T-cell (primary cell): ENCODE data around the gene PDZRN3. TPM values are rescaled to one million over a fixed set of nuclear protein-coding genes. Genes with fewer than 3 reads are reported as not detected.

Source experiments
- ATAC-seq, 4 experiments: fragments of 200-7000 bp in 3 of 4; fragments of 150-1000 bp in 1 of 4; cut with Tn5 transposase; replicated peaks in 1 of 4; 1 replicate in 3 of 4; 2 replicates in 1 of 4; pipeline ENCODE4 v1.10.0; 2021; ENCODE audit warnings: moderate library complexity in 3 of 4, mild to moderate bottlenecking in 2 of 4, moderate number of reproducible peaks in 1 of 4
- CTCF ChIA-PET, 2 donors: fragments of 300-600 bp; sonication (Branson Sonifier 250); formaldehyde crosslinking; loops; one replicate each; lab custom pipeline; 2022; ENCODE audit warnings: antibody characterized with exemption in 2 of 2; lab: Charles Lee
- POLR2A ChIA-PET, 2 donors: fragments of 300-600 bp; sonication (Branson Sonifier 250); formaldehyde crosslinking; loops; one replicate each; lab custom pipeline; 2022; ENCODE audit warnings: antibody characterized with exemption in 2 of 2; lab: Charles Lee
- DNase-seq, 35 experiments: peaks; one replicate each; pipeline versions ENCODE4 v3.0.0 to v3.0.0-alpha.2; 2013 to 2023
- H3K27ac ChIP-seq: one replicate; pipeline ENCODE4 v1.5.1; 2013; ENCODE audit warnings: low read length
- H3K27me3 ChIP-seq, 2 experiments: replicated peaks in 1 of 2; 1 replicate in 1 of 2; 2 replicates in 1 of 2; pipeline versions ENCODE4 v1.6.1 to v1.7.0; 2013; ENCODE audit warnings: low read length in 1 of 2, mixed read lengths in 1 of 2; ENCODE audit not compliant: control insufficient read depth in 2 of 2, insufficient read depth in 2 of 2; ENCODE audit errors: extremely low read depth in 1 of 2
- H3K36me3 ChIP-seq, 2 donors: 1 replicate in 1 of 2; 2 replicates in 1 of 2; pipeline versions ENCODE4 v1.6.1 to v1.7.0; 2013; ENCODE audit warnings: low read length in 1 of 2; ENCODE audit not compliant: control insufficient read depth in 2 of 2, insufficient read depth in 1 of 2; ENCODE audit errors: extremely low read depth in 1 of 2
- H3K4me1 ChIP-seq, 2 experiments: 1 replicate in 1 of 2; 2 replicates in 1 of 2; pipeline versions ENCODE4 v1.6.1 to v1.7.0; 2013; ENCODE audit warnings: low read length in 2 of 2, mixed read lengths in 1 of 2; ENCODE audit not compliant: insufficient read depth in 2 of 2, control insufficient read depth in 1 of 2; ENCODE audit errors: extremely low read depth in 1 of 2
- H3K4me3 ChIP-seq, 2 donors: 1 replicate in 1 of 2; 2 replicates in 1 of 2; pipeline versions ENCODE4 v1.5.1 to v1.7.0; 2013; ENCODE audit warnings: mild to moderate bottlenecking in 2 of 2, low read length in 1 of 2, moderate library complexity in 1 of 2; ENCODE audit not compliant: control insufficient read depth in 1 of 2; ENCODE audit errors: extremely low read depth in 1 of 2
- H3K9me3 ChIP-seq: 2 replicates; pipeline ENCODE4 v1.7.0; 2013
- H3K27ac Mint-ChIP-seq, 2 donors: one replicate each; pipeline ENCODE4 v1.8.0; 2020 to 2021; ENCODE audit warnings: mild to moderate bottlenecking in 2 of 2, mixed read lengths in 2 of 2
- H3K27me3 Mint-ChIP-seq, 2 donors: one replicate each; pipeline ENCODE4 v1.8.0; 2021 to 2022; ENCODE audit warnings: mixed read lengths in 2 of 2
- H3K36me3 Mint-ChIP-seq: one replicate; pipeline ENCODE4 v1.8.0; 2021; ENCODE audit warnings: mixed read lengths
- H3K4me1 Mint-ChIP-seq, 3 donors: one replicate each; pipeline ENCODE4 v1.8.0; 2020 to 2022; ENCODE audit warnings: mixed read lengths in 3 of 3, mild to moderate bottlenecking in 1 of 3
- H3K4me3 Mint-ChIP-seq, 3 donors: one replicate each; pipeline ENCODE4 v1.8.0; 2020 to 2022; ENCODE audit warnings: mild to moderate bottlenecking in 3 of 3, mixed read lengths in 3 of 3, moderate library complexity in 3 of 3
- H3K9me3 Mint-ChIP-seq, 3 donors: one replicate each; pipeline ENCODE4 v1.8.0; 2020 to 2022; ENCODE audit warnings: mixed read lengths in 3 of 3
- WGBS: methylation state at CpG from one replicate; pipeline ENCODE4 v1.1.5; 2013; ENCODE audit warnings: missing lambda C conversion rate; ENCODE audit not compliant: insufficient coverage; 5-methylcytosine and 5-hydroxymethylcytosine counted together
- total RNA-seq, 35 experiments: library from RNA in 6 of 35; stranded (reverse) in 6 of 35; fragments of 120-200 nt in 1 of 35; gene quantifications; one replicate each; pipeline versions ENCODE4 v1.2.1 to v1.2.4 and lab custom pipeline; 2013 to 2026

The PDZRN3 gene
- total RNA-seq, 5 donors from 2014 or later (not counting 1 experiment from before 2014, with no cell fraction given): 0.16 to 0.73 (median 0.18) TPM; not detected in 2

DNA sequence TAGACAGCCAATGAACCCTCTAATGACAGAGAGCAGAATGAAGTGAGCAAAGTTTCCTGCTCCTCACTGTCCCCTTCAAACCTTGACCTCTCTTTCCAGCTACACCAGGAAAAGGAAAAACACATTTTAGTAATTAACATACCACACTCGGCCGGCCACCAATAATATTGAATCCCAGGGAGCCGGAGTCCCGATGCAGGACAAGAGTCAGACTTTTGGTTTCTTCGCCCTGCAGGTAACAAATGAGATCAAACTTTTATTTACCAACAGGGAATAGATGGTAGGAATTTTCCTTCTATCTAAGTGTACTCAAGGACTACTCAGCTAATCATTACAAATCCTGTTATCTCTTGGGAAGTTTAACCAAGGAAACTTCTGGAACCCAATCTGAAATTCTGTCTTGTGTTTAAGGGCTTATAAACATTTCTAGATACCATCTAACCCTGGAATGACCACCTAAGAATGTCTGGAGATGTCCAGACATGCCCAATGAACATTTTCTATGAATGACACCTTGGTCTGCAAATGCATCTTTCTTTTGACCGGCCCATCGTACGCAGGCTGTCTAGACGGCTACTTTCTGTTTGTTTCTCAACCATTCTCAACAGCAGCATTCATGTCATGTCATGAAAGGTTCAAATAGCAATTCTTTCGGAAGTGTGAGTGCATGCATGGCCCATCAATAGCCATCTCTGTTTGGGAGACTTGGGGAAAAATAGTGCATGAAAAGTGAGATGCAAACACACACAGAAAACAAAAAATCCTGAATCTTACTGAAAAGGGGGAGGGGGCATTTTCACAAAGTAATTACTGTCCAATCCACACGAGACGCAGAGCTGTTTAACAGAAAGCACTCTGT is 16.1 kb downstream of the PDZRN3 start:
- ATAC-seq (no peak), DNase-seq (no peak)
- Mint-ChIP-seq H3K4me1 (no peaks in the 10 kb centered on the region), H3K27me3 (peaks cover 0 to 9% of the 10 kb centered on the region in 2 donors), H3K4me3 (no peak overlapping the region), H3K27ac (no peak overlapping the region), H3K9me3 (peaks cover 0 to 4% (median 0%) of the 10 kb centered on the region in 3 donors), H3K36me3 (no peaks in the 10 kb centered on the region)
- Histone ChIP-seq H3K4me1 (no peaks in the 10 kb centered on the region), H3K4me3 (no peak overlapping the region), H3K36me3 (no peaks in the 10 kb centered on the region), H3K27ac (no peak overlapping the region), H3K9me3 (no peaks in the 10 kb centered on the region), H3K27me3 (no peaks in the 10 kb centered on the region)
- CTCF ChIA-PET: no interaction called here
- 74% methylated on average over 3 of the region's 12 CpGs for WGBS
- POLR2A ChIA-PET: no interaction called here

GRCh38 chr3:73605861-73606260 is 18.9 kb downstream of the PDZRN3 start:
- Mint-ChIP-seq H3K4me1 (no peaks in the 10 kb centered on the region), H3K36me3 (no peaks in the 10 kb centered on the region), H3K9me3 (peaks cover 0 to 7% (median 0%) of the 10 kb centered on the region in 3 donors), H3K27me3 (peaks cover 0 to 4% of the 10 kb centered on the region in 2 donors), H3K27ac (no peak overlapping the region), H3K4me3 (no peak overlapping the region)
- Histone ChIP-seq H3K27me3 (no peaks in the 10 kb centered on the region), H3K4me1 (no peaks in the 10 kb centered on the region), H3K36me3 (no peaks in the 10 kb centered on the region), H3K4me3 (no peak overlapping the region), H3K27ac (no peak overlapping the region), H3K9me3 (no peaks in the 10 kb centered on the region)
- no peak for ATAC-seq
- ChIA-PET CTCF (no interaction called here), POLR2A (no interaction called here)
- DNase-seq: no peak

- POLR2A ChIA-PET: no interaction called here
- Mint-ChIP-seq H3K9me3 (peaks cover 0 to 7% (median 0%) of the 10 kb centered on the region in 3 donors), H3K4me1 (no peaks in the 10 kb centered on the region), H3K27ac (no peak overlapping the region), H3K36me3 (no peaks in the 10 kb centered on the region), H3K4me3 (no peak overlapping the region), H3K27me3 (peaks cover 0 to 4% of the 10 kb centered on the region in 2 donors)
- no peaks in the 10 kb centered on the region for H3K9me3 ChIP-seq
- WGBS: 88% methylated on average over 1 of the region's 1 CpG
- ATAC-seq (no peak), DNase-seq (no peak)
- no peak overlapping the region for H3K4me3 ChIP-seq
- CTCF ChIA-PET: no interaction called here
- H3K27me3 ChIP-seq: no peaks in the 10 kb centered on the region
- H3K4me1 ChIP-seq: no peaks in the 10 kb centered on the region
- no peak overlapping the region for H3K27ac ChIP-seq
- H3K36me3 ChIP-seq: no peaks in the 10 kb centered on the region
Measured at GRCh38 chr3:73605412-73605811, 19.3 kb downstream of the PDZRN3 start.

DNA sequence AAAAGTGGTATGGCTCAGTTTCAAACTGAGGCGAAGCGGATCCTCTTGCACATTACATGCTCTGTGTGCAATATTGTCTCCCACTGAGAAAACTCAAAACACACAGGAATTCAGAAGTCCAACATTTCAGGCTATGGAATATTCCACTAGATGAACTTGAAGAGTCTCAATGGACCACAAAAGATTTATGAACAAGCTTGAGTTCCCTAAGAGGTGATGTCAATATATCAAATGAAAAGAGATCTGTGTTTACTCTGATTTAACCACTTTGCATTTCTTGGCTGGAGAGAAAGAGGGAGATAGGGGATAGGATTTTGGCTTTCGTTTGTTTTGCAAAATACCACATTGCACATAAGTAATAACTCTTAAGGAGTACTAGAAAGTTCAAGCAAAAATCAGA is 20.3 kb downstream of the PDZRN3 start:
- Histone ChIP-seq H3K4me1 (no peaks in the 10 kb centered on the region), H3K27me3 (no peaks in the 10 kb centered on the region), H3K4me3 (no peak overlapping the region), H3K9me3 (no peaks in the 10 kb centered on the region), H3K27ac (no peak overlapping the region), H3K36me3 (no peaks in the 10 kb centered on the region)
- ATAC-seq (no peak), DNase-seq (no peak)
- no peaks in the 10 kb centered on the region for H3K4me1 Mint-ChIP-seq
- peaks cover 0 to 4% of the 10 kb centered on the region in 2 donors for H3K27me3 Mint-ChIP-seq
- WGBS: no CpG with 5 or more reads among the region's 3 CpGs
- no peaks in the 10 kb centered on the region for H3K36me3 Mint-ChIP-seq
- H3K27ac Mint-ChIP-seq: no peak overlapping the region
- POLR2A ChIA-PET: no interaction called here
- peaks cover 0 to 7% (median 0%) of the 10 kb centered on the region in 3 donors for H3K9me3 Mint-ChIP-seq
- CTCF ChIA-PET: interaction anchor here in 1 of 2 donors (0.7 kb wide), 1 partner anchor 1989 kb away, joined by 7 read pairs; no protein-coding TSS in a partner anchor
- H3K4me3 Mint-ChIP-seq: no peak overlapping the region

- H3K27me3 Mint-ChIP-seq: peaks cover 0 to 4% of the 10 kb centered on the region in 2 donors
- ChIA-PET CTCF (no interaction called here), POLR2A (no interaction called here)
- H3K4me1 Mint-ChIP-seq: no peaks in the 10 kb centered on the region
- Histone ChIP-seq H3K27ac (no peak overlapping the region), H3K9me3 (no peaks in the 10 kb centered on the region), H3K4me1 (no peaks in the 10 kb centered on the region), H3K27me3 (no peaks in the 10 kb centered on the region), H3K4me3 (no peak overlapping the region), H3K36me3 (no peaks in the 10 kb centered on the region)
- no peaks in the 10 kb centered on the region for H3K36me3 Mint-ChIP-seq
- no peak for DNase-seq
- peaks cover 0 to 7% (median 0%) of the 10 kb centered on the region in 3 donors for H3K9me3 Mint-ChIP-seq
- ATAC-seq: no peak
- no peak overlapping the region for H3K4me3 Mint-ChIP-seq
- no CpG with 5 or more reads among the region's 1 CpG for WGBS
- H3K27ac Mint-ChIP-seq: no peak overlapping the region
Measured at GRCh38 chr3:73603762-73604171, 21.0 kb downstream of the PDZRN3 start.

- Mint-ChIP-seq H3K27ac (no peak overlapping the region), H3K4me3 (no peak overlapping the region), H3K4me1 (no peaks in the 10 kb centered on the region), H3K27me3 (no peaks in the 10 kb centered on the region), H3K36me3 (no peaks in the 10 kb centered on the region), H3K9me3 (peaks cover 0 to 3% (median 0%) of the 10 kb centered on the region in 3 donors)
- no peaks in the 10 kb centered on the region for H3K4me1 ChIP-seq
- ATAC-seq (no peak), DNase-seq (no peak)
- no peak overlapping the region for H3K4me3 ChIP-seq
- no peaks in the 10 kb centered on the region for H3K27me3 ChIP-seq
- no peaks in the 10 kb centered on the region for H3K9me3 ChIP-seq
- no peaks in the 10 kb centered on the region for H3K36me3 ChIP-seq
- 70% methylated on average over 2 of the region's 3 CpGs for WGBS
- no peak overlapping the region for H3K27ac ChIP-seq
- POLR2A ChIA-PET: no interaction called here
- CTCF ChIA-PET: no interaction called here
Measured at GRCh38 chr3:73602170-73602569, 22.6 kb downstream of the PDZRN3 start.
